HG02610 (cell line): ENCODE results near the gene EPHA6.

ENCODE experiments used
- ATAC-seq: cut with Tn5 transposase; IDR thresholded peaks from one replicate; pipeline ENCODE4 v1.9.1; 2021; ENCODE audit warnings: mild to moderate bottlenecking, moderate library complexity; ENCODE audit not compliant: unreplicated experiment

The EPHA6 gene

GRCh38 chr3:97763586-97764406 lies 949.4 kb downstream of the EPHA6 start:
- ATAC-seq: no peak

- peak; percentile 96 for ATAC-seq
Observed at GRCh38 chr3:97764407-97765238, 950.2 kb downstream of the EPHA6 start, which contains the start of gene ARL6. ARL6 (plus strand) TSS chr3:97764758; CDS start chr3:97768108, 3,350 bp downstream.

GRCh38 chr3:97765336-97765735 lies 950.9 kb downstream of the EPHA6 start:
- ATAC-seq: no peak

GRCh38 chr3:97772926-97773325 lies 958.5 kb downstream of the EPHA6 start:
- no peak for ATAC-seq

GRCh38 chr3:97778152-97778551 lies 963.8 kb downstream of the EPHA6 start:
- no peak for ATAC-seq

- ATAC-seq: peak; percentile 56
Observed at GRCh38 chr3:97793420-97794019, 979.1 kb downstream of the EPHA6 start.

- no peak for ATAC-seq
Observed at GRCh38 chr3:97795951-97796350, 981.6 kb downstream of the EPHA6 start.
